Mesothelial cell of epicardium (in vitro differentiated cells): Measurements from ENCODE around the gene TSHR. TPM values are rescaled to one million over a fixed set of nuclear protein-coding genes. Genes with fewer than 3 reads are reported as not detected.
A peak's percentile ranks its signal among the peaks of the same experiment; 100 is the strongest.
"Not testable (repeated sequence)": the region's sequence is repeated elsewhere in the genome, so short reads cannot be mapped to it uniquely, and the experiment has no call there.

Experiments
- DNase-seq, 2 experiments: peaks; one replicate each; pipeline ENCODE4 v3.0.0; 2021; ENCODE audit warnings: low spot score in 2 of 2; ENCODE audit not compliant: unreplicated experiment in 2 of 2
- H3K27ac Mint-ChIP-seq: 2 replicates; pipeline ENCODE4 v1.8.0; 2021; ENCODE audit warnings: mixed read lengths
- H3K27me3 Mint-ChIP-seq: 2 replicates; pipeline ENCODE4 v1.8.0; 2021; ENCODE audit warnings: low read depth, mixed read lengths
- H3K36me3 Mint-ChIP-seq: 2 replicates; pipeline ENCODE4 v1.8.0; 2021; ENCODE audit warnings: mixed read lengths
- H3K4me1 Mint-ChIP-seq: 2 replicates; pipeline ENCODE4 v1.8.0; 2021; ENCODE audit warnings: mixed read lengths
- H3K4me3 Mint-ChIP-seq: 2 replicates; pipeline ENCODE4 v1.8.0; 2021; ENCODE audit warnings: mild to moderate bottlenecking, moderate library complexity, mixed read lengths
- H3K9me3 Mint-ChIP-seq: 2 replicates; pipeline ENCODE4 v1.8.0; 2021; ENCODE audit warnings: mixed read lengths
- total RNA-seq: library from RNA; stranded (reverse); gene quantifications from 3 replicates; pipeline ENCODE4 v1.2.1, GENCODE V29; 2021
- TF ChIP-seq, protein P1 (sequence below): fragments of 200-600 bp; sonication (generic); IDR thresholded peaks from one replicate; pipeline ENCODE4 v1.5.0; 2021; ENCODE audit warnings: antibody characterized with exemption; ENCODE audit not compliant: unreplicated experiment

Gene TSHR
- not detected in 3 replicates for total RNA-seq

DNA sequence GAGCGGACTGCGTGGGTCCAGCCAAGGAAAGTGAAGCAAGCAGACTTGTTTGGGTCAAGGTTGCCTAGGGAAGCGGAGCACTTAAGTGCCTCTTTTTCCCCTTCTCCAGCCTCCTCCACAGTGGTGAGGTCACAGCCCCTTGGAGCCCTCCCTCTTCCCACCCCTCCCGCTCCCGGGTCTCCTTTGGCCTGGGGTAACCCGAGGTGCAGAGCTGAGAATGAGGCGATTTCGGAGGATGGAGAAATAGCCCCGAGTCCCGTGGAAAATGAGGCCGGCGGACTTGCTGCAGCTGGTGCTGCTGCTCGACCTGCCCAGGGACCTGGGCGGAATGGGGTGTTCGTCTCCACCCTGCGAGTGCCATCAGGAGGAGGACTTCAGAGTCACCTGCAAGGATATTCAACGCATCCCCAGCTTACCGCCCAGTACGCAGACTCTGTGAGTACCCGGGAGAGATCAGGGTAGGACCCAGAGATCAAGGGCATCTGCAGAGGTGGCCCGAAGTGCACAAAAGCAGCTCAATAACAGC is at the start of gene TSHR:
Gene TSHR, plus strand, starts transcription at position 206 of the 526 bp plus-strand sequence. Its CDS starts 60 bp downstream, at position 266.
- TF ChIP-seq, protein P1, sequence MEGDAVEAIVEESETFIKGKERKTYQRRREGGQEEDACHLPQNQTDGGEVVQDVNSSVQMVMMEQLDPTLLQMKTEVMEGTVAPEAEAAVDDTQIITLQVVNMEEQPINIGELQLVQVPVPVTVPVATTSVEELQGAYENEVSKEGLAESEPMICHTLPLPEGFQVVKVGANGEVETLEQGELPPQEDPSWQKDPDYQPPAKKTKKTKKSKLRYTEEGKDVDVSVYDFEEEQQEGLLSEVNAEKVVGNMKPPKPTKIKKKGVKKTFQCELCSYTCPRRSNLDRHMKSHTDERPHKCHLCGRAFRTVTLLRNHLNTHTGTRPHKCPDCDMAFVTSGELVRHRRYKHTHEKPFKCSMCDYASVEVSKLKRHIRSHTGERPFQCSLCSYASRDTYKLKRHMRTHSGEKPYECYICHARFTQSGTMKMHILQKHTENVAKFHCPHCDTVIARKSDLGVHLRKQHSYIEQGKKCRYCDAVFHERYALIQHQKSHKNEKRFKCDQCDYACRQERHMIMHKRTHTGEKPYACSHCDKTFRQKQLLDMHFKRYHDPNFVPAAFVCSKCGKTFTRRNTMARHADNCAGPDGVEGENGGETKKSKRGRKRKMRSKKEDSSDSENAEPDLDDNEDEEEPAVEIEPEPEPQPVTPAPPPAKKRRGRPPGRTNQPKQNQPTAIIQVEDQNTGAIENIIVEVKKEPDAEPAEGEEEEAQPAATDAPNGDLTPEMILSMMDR, result no peak
- H3K27ac Mint-ChIP-seq, result no peak within 1 kb of the TSS
- H3K36me3 Mint-ChIP-seq, result no peaks in the 10 kb centered on the region
- H3K4me1 Mint-ChIP-seq, result peaks cover 4% of the 10 kb centered on the region
- H3K9me3 Mint-ChIP-seq, result peaks cover 8% of the 10 kb centered on the region
- peak within 1 kb of the TSS; percentile 73 for H3K4me3 Mint-ChIP-seq
- no peak for DNase-seq
- H3K27me3 Mint-ChIP-seq, result peaks cover 84% of the 10 kb centered on the region

DNA sequence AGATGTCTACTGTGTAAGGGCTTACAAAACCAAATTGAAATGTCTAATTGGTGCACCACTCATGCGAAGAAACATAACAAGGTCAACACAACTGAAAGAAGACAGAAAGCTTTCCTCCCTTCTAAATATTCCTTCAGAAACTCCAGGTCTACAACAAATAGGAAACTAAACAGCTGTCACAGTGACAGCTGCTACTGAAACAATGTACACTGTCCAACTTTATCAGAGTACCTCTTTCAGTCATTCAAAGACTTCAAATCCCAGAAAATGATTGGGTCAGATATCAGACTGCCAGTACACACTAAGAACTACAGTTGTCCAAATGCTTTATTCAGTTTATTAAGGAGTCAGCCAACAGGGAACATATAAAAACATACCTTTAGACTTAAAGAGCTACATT is 49.1 kb upstream of the TSHR start:
- H3K36me3 Mint-ChIP-seq, result peaks cover 15% of the 10 kb centered on the region
- DNase-seq, result no peak
- peaks cover 4% of the 10 kb centered on the region for H3K9me3 Mint-ChIP-seq
- TF ChIP-seq, protein P1, result no peak
- no peak overlapping the region for H3K27ac Mint-ChIP-seq
- H3K4me3 Mint-ChIP-seq, result no peak overlapping the region
- no peaks in the 10 kb centered on the region for H3K4me1 Mint-ChIP-seq
- no peaks in the 10 kb centered on the region for H3K27me3 Mint-ChIP-seq

DNA sequence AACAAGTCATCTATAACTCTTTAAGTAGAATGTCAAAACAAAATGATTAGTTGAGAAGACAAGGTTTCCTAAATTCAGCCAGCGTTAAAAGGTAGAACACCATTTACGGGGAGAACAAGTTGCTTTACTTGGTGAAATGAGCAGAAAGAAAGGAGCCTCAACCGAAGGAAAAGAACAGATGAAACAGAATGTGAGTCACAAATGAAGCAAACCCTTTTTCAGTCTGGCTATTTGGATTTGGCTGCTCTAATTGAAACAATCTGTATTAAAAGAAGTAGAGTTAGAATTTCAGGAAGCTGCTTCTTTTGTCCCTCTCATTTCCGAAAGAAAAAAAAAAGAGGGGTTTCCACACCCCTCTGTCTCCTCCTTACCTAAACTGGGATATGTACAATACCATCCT is 48.5 kb upstream of the TSHR start:
- Mint-ChIP-seq H3K36me3 (peaks cover 15% of the 10 kb centered on the region), H3K27me3 (no peaks in the 10 kb centered on the region), H3K4me3 (no peak overlapping the region), H3K9me3 (peaks cover 4% of the 10 kb centered on the region), H3K4me1 (no peaks in the 10 kb centered on the region), H3K27ac (no peak overlapping the region)
- DNase-seq, result no peak
- TF ChIP-seq, protein P1, result no peak

DNA sequence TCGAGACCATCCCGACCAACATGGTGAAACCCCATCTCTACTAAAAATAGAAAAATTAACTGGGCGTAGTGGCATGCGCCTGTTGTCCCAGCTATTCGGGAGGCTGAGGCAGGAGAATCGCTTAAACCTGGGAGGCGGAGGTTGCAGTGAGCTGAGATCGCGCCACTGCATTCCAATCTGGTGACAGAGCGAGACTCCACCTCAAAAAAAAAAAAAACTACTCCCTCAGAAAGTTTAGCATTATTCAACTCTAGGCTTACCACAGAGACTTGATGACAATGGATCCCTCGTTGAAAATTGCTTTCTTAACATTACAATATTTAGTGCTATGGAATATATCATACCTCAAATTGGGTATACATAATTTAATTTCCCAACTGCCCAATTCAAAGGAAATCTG is 43.4 kb upstream of the TSHR start:
- H3K27ac Mint-ChIP-seq, DNase-seq, H3K27me3 Mint-ChIP-seq, H3K9me3 Mint-ChIP-seq, H3K4me1 Mint-ChIP-seq, H3K4me3 Mint-ChIP-seq: not testable (repeated sequence)
- peaks cover 11% of the 10 kb centered on the region for H3K36me3 Mint-ChIP-seq

DNA sequence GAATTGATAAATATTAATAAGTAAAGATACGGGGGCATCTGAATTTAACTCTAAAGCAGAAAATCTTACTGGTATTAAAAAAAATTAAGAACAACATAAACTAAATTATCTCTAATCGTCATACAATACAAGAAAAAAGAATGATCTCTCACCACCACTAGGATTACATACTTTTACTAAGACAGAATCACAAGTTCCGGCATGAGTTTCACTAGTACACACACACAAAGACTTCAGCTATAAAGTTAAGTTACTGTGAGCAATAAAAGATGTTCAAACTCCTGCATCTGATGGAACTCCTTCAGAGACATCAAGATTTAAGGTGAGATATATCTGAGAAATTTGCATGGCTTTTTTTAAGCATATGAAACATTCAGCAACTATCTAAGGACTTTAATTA is 35.8 kb upstream of the TSHR start:
- no peaks in the 10 kb centered on the region for H3K9me3 Mint-ChIP-seq
- no peaks in the 10 kb centered on the region for H3K4me1 Mint-ChIP-seq
- no peak for DNase-seq
- H3K27ac Mint-ChIP-seq, result no peak overlapping the region
- H3K27me3 Mint-ChIP-seq, result no peaks in the 10 kb centered on the region
- H3K4me3 Mint-ChIP-seq, result no peak overlapping the region
- peaks cover 7% of the 10 kb centered on the region for H3K36me3 Mint-ChIP-seq
- TF ChIP-seq, protein P1, result no peak

DNA sequence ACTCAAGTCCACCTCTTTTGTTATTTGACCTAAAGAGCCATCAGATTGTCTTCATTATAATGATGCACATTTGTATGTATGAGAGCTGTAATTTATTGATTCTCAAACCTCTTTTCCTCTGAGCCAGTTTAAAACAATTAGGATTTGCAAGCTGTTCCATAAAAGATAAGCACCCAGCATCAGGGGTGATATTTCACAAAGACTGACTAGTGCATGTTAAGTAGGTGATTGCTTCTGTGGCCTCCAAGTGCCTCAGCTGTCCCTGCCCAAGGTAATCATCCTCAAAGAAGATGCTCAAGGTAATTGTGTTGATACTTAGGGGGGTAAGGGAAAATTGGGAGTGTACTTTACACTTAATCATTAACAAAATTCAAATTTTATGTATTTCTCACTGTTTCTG is 32.1 kb upstream of the TSHR start:
- peaks cover 1% of the 10 kb centered on the region for H3K36me3 Mint-ChIP-seq
- no peaks in the 10 kb centered on the region for H3K27me3 Mint-ChIP-seq
- H3K4me3 Mint-ChIP-seq, result no peak overlapping the region
- no peak overlapping the region for H3K27ac Mint-ChIP-seq
- no peak for DNase-seq
- no peaks in the 10 kb centered on the region for H3K4me1 Mint-ChIP-seq
- TF ChIP-seq, protein P1, result no peak
- peaks cover 3% of the 10 kb centered on the region for H3K9me3 Mint-ChIP-seq
